ENCODE results near the gene GPX6. TPM values are rescaled to one million over a fixed set of nuclear protein-coding genes. Genes with fewer than 3 reads are reported as not detected.
A peak's percentile ranks its signal among the peaks of the same experiment; 100 is the strongest.

The GPX6 gene
- total and polyA plus RNA-seq, 10 of the 15 experiments (the other 5 are each of a cell fraction or from before 2014, with no cell fraction given), result not detected

- intact Hi-C loops (cut with micrococcal nuclease; ENCODE audit: unreplicated experiment), result no loop called here
- BruUV-seq (replicated peaks), result no TSS peak
- ATAC-seq (peak; percentile 36), DNase-seq (ENCODE audit: low read depth, low spot score) (no peak), FAIRE-seq (no peak)
- ChIA-PET CTCF (interaction anchor here (0.9 kb wide), 1 partner anchor 134 kb away, joined by 3 read pairs; no protein-coding TSS in a partner anchor), SMC1A (ENCODE audit: uncharacterized antibody, unreplicated experiment) (interaction anchor here (0.9 kb wide), 1 partner anchor 9 kb away, joined by 3 read pairs; no protein-coding TSS in a partner anchor), POLR2A (no interaction called here), RAD21 (ENCODE audit: unreplicated experiment) (no interaction called here)
- H2AFZ ChIP-seq (ENCODE audit: control insufficient read depth, low read depth, low read length), result peak overlapping the region; percentile 63
- H3K79me2 ChIP-seq (ENCODE audit: control insufficient read depth, insufficient read depth, low read length), result no peaks in the 10 kb centered on the region
- in situ Hi-C loops (cut with MboI), result no loop called here
- peak overlapping the region; percentile 65 for H3K4me2 ChIP-seq (ENCODE audit: control insufficient read depth, insufficient read depth)
- H3K36me3 ChIP-seq (ENCODE audit: control insufficient read depth in 2 of 2, insufficient read depth in 2 of 2, low read length in 1 of 2), result no peaks in the 10 kb centered on the region
- no peaks in the 10 kb centered on the region; the same call in 2 of the 3 replicates for H3K9me3 ChIP-seq (replicated peaks; ENCODE audit: control insufficient read depth, insufficient read depth, low read length)
- no peak overlapping the region for H3K27ac ChIP-seq (ENCODE audit: control insufficient read depth, insufficient read depth)
- peaks cover 3% of the 10 kb centered on the region; the same call in 1 of the 2 replicates for H3K4me1 ChIP-seq (ENCODE audit: control insufficient read depth, insufficient read depth, low read length)
- no peaks in the 10 kb centered on the region for H3K27me3 ChIP-seq (replicated peaks in 1 of 2; ENCODE audit: control insufficient read depth in 2 of 2, insufficient read depth in 2 of 2, low read length in 1 of 2)
- no peak overlapping the region; the same call in 1 of the 2 replicates for H3K9ac ChIP-seq (ENCODE audit: control insufficient read depth, insufficient read depth, low read length)
- H4K20me1 ChIP-seq (ENCODE audit: control insufficient read depth, insufficient read depth), result no peaks in the 10 kb centered on the region
- H3K4me3 ChIP-seq, result peak overlapping the region; percentile 64
- WGBS (ENCODE audit: insufficient coverage, insufficient replicate concordance, low lambda C conversion rate, missing lambda C conversion rate), result 11% methylated on average over 18 of the region's 18 CpGs
- TF ChIP-seq BACH1 (IDR thresholded peaks at IDR 0.05; ENCODE audit: borderline replicate concordance) (no peak), MEF2B (IDR thresholded peaks at IDR 0.05; ENCODE audit: partially characterized antibody, poor library complexity, severe bottlenecking) (peak; percentile 47), MXI1 (IDR thresholded peaks at IDR 0.05; ENCODE audit: low read depth, low read length) (no peak), ATF7 (IDR thresholded peaks at IDR 0.05; ENCODE audit: low read depth) (peak; percentile 54), YY1 (IDR thresholded peaks at IDR 0.05; ENCODE audit: low read depth, low read length) (peak; percentile 73; the same call in 1 of the 2 replicates), CHD4 (IDR thresholded peaks at IDR 0.05) (no peak), PKNOX1 (IDR thresholded peaks at IDR 0.05) (peak; percentile 91), SUZ12 (IDR thresholded peaks at IDR 0.05; ENCODE audit: unreplicated experiment) (no peak), TARDBP (IDR thresholded peaks at IDR 0.05; ENCODE audit: borderline replicate concordance) (no peak), ZNF592 (IDR thresholded peaks at IDR 0.05) (no peak), PAX8 (IDR thresholded peaks at IDR 0.05) (no peak), NR2C1 (IDR thresholded peaks at IDR 0.05) (no peak), NBN (IDR thresholded peaks at IDR 0.05) (no peak)
- TF ChIP-seq, protein P1, sequence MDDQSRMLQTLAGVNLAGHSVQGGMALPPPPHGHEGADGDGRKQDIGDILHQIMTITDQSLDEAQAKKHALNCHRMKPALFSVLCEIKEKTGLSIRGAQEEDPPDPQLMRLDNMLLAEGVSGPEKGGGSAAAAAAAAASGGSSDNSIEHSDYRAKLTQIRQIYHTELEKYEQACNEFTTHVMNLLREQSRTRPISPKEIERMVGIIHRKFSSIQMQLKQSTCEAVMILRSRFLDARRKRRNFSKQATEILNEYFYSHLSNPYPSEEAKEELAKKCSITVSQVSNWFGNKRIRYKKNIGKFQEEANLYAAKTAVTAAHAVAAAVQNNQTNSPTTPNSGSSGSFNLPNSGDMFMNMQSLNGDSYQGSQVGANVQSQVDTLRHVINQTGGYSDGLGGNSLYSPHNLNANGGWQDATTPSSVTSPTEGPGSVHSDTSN (IDR thresholded peaks at IDR 0.05; ENCODE audit: insufficient replicate concordance, low read depth, low read length), result peak; percentile 62
- TF ChIP-seq, protein P2, sequence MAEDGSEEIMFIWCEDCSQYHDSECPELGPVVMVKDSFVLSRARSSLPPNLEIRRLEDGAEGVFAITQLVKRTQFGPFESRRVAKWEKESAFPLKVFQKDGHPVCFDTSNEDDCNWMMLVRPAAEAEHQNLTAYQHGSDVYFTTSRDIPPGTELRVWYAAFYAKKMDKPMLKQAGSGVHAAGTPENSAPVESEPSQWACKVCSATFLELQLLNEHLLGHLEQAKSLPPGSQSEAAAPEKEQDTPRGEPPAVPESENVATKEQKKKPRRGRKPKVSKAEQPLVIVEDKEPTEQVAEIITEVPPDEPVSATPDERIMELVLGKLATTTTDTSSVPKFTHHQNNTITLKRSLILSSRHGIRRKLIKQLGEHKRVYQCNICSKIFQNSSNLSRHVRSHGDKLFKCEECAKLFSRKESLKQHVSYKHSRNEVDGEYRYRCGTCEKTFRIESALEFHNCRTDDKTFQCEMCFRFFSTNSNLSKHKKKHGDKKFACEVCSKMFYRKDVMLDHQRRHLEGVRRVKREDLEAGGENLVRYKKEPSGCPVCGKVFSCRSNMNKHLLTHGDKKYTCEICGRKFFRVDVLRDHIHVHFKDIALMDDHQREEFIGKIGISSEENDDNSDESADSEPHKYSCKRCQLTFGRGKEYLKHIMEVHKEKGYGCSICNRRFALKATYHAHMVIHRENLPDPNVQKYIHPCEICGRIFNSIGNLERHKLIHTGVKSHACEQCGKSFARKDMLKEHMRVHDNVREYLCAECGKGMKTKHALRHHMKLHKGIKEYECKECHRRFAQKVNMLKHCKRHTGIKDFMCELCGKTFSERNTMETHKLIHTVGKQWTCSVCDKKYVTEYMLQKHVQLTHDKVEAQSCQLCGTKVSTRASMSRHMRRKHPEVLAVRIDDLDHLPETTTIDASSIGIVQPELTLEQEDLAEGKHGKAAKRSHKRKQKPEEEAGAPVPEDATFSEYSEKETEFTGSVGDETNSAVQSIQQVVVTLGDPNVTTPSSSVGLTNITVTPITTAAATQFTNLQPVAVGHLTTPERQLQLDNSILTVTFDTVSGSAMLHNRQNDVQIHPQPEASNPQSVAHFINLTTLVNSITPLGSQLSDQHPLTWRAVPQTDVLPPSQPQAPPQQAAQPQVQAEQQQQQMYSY (CRISPR knock-in tag; IDR thresholded peaks at IDR 0.05), result no peak
Measured at GRCh38 chr6:28537065-28537464, 21.5 kb upstream of the GPX6 start.

Data from GM12878 (cell line).